Duodenal mucosa (tissue), 2 donors: ENCODE measurements around the gene PIK3C2G.

Source experiments
- H3K27ac ChIP-seq: one replicate; pipeline ENCODE4 v1.7.0; 2013; ENCODE audit warnings: low read depth, low read length
- H3K27me3 ChIP-seq, 2 donors: one replicate each; pipeline ENCODE4 v1.7.0; 2013; ENCODE audit warnings: low read length in 2 of 2, control low read depth in 1 of 2; ENCODE audit not compliant: insufficient read depth in 2 of 2, control insufficient read depth in 1 of 2
- H3K36me3 ChIP-seq, 2 donors: one replicate each; pipeline ENCODE4 v1.7.0; 2013; ENCODE audit warnings: low read length in 2 of 2, control low read depth in 1 of 2; ENCODE audit not compliant: insufficient read depth in 2 of 2, control insufficient read depth in 1 of 2
- H3K4me1 ChIP-seq, 2 donors: one replicate each; pipeline ENCODE4 v1.7.0; 2013; ENCODE audit warnings: low read length in 2 of 2, control low read depth in 1 of 2; ENCODE audit not compliant: insufficient read depth in 2 of 2, control insufficient read depth in 1 of 2
- H3K4me3 ChIP-seq, 2 donors: one replicate each; pipeline ENCODE4 v1.7.0; 2013; ENCODE audit warnings: low read length in 2 of 2, low read depth in 1 of 2
- H3K9ac ChIP-seq, 2 donors: one replicate each; pipeline ENCODE4 v1.7.0; 2013; ENCODE audit warnings: low read length in 2 of 2, low read depth in 1 of 2
- H3K9me3 ChIP-seq, 2 donors: one replicate each; pipeline ENCODE4 v1.7.0; 2013; ENCODE audit warnings: low read length in 2 of 2, control low read depth in 1 of 2; ENCODE audit not compliant: control insufficient read depth in 1 of 2

The PIK3C2G gene

DNA sequence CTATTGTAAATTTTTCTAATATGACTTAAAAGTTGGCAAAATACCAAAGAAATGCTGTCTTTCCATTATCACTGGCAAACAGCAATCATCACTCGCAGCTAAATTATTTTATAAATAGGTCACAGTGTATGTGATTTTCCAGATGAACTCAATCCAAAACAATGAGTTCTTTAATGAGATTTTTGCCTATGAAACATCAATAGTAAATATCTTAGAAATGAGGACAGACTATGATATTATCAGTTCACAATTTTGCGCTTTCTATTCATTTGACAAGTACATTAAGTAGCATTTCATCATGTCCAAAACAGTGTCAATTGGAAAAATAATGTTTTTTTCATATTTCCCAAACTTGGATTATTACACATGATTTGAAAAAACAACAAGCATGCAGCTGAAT, 65.7 kb downstream of the PIK3C2G start:
- no peaks in the 10 kb centered on the region for H3K9me3 ChIP-seq
- no peak overlapping the region for H3K4me3 ChIP-seq
- no peak overlapping the region for H3K9ac ChIP-seq
- no peaks in the 10 kb centered on the region for H3K27me3 ChIP-seq
- H3K27ac ChIP-seq = no peak overlapping the region
- no peaks in the 10 kb centered on the region for H3K4me1 ChIP-seq
- no peaks in the 10 kb centered on the region for H3K36me3 ChIP-seq

DNA sequence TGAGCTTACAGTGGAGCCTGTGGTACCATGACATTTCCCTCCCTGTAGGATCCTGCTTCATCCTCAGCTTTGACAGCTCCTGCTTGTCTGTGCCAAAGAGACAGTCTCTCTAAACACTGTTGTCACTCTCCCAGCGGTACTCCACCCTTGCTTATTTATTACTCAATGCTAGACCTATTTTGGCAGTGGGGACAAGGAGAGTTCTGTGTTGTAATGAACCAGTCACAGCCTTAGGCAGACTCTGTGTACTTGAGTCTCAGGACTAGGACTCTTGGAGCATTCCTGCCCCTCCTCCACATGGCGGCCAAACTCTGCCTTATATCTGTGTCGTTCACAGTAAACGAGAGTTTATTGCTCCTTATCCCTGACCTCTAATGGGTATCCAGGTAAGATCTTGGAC, 70.9 kb downstream of the PIK3C2G start:
- Histone ChIP-seq H3K9ac (no peak overlapping the region), H3K4me3 (no peak overlapping the region), H3K27me3 (no peaks in the 10 kb centered on the region), H3K27ac (no peak overlapping the region), H3K4me1 (peaks cover 0 to 5% of the 10 kb centered on the region in 2 donors), H3K36me3 (no peaks in the 10 kb centered on the region), H3K9me3 (no peaks in the 10 kb centered on the region)

GRCh38 chr12:18339633-18340032, 78.3 kb downstream of the PIK3C2G start:
- Histone ChIP-seq H3K27me3 (no peaks in the 10 kb centered on the region), H3K9ac (no peak overlapping the region), H3K4me1 (peaks cover 0 to 7% of the 10 kb centered on the region in 2 donors), H3K36me3 (no peaks in the 10 kb centered on the region), H3K27ac (no peak overlapping the region), H3K4me3 (no peak overlapping the region), H3K9me3 (no peaks in the 10 kb centered on the region)

GRCh38 chr12:18340186-18340585, 78.9 kb downstream of the PIK3C2G start:
- peaks cover 0 to 8% of the 10 kb centered on the region in 2 donors for H3K4me1 ChIP-seq
- no peak overlapping the region for H3K27ac ChIP-seq
- H3K4me3 ChIP-seq = no peak overlapping the region
- H3K27me3 ChIP-seq = no peaks in the 10 kb centered on the region
- H3K36me3 ChIP-seq = no peaks in the 10 kb centered on the region
- H3K9me3 ChIP-seq = no peaks in the 10 kb centered on the region
- no peak overlapping the region for H3K9ac ChIP-seq

DNA sequence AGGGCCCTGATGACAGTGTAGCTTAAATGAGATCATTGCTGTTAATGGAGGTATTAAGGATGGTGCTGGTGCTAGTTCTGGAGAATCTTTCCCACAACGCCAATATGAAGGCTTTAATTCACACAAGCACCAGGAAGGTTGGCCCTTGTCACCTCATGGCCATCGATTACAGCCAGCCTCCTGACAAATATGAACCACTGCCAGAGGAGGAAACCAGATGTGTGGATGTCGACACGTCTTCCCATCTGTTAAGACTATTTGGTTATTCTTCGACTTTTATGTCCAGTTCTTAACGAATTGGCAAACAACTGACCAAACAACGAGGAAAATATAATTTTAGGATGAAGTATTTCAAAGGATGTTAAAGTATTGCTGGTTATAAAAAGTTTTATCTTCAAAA, 79.5 kb downstream of the PIK3C2G start:
- no peaks in the 10 kb centered on the region for H3K9me3 ChIP-seq
- no peak overlapping the region for H3K27ac ChIP-seq
- H3K4me1 ChIP-seq = peaks cover 0 to 8% of the 10 kb centered on the region in 2 donors
- no peaks in the 10 kb centered on the region for H3K27me3 ChIP-seq
- H3K4me3 ChIP-seq = no peak overlapping the region
- no peak overlapping the region for H3K9ac ChIP-seq
- H3K36me3 ChIP-seq = no peaks in the 10 kb centered on the region

DNA sequence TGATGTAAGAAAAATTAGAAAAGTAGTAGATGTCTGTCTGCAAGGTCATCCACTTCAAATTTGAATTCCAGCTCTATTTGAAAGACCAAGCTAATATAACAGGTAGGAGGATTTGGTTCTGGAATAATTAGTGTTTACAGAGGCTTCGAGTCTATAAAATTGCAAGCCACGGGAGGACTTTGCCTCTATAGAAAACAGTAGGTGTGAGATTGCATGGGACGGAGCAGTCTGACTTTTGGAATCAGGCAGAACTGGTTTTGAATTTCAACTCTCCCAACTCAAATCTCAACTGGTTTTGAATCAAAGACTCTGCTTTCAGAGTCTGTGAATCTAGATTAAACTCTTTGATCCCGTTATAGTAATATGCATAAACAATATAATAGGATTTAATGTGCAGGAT, 82.4 kb downstream of the PIK3C2G start:
- Histone ChIP-seq H3K27me3 (no peaks in the 10 kb centered on the region), H3K4me1 (peaks cover 0 to 8% of the 10 kb centered on the region in 2 donors), H3K9me3 (no peaks in the 10 kb centered on the region), H3K27ac (no peak overlapping the region), H3K9ac (no peak overlapping the region), H3K36me3 (no peaks in the 10 kb centered on the region), H3K4me3 (no peak overlapping the region)

GRCh38 chr12:18345021-18345735, 83.9 kb downstream of the PIK3C2G start:
- no peaks in the 10 kb centered on the region for H3K27me3 ChIP-seq
- no peaks in the 10 kb centered on the region for H3K9me3 ChIP-seq
- H3K36me3 ChIP-seq = no peaks in the 10 kb centered on the region
- H3K27ac ChIP-seq = no peak overlapping the region
- H3K4me3 ChIP-seq = no peak overlapping the region
- peaks cover 0 to 8% of the 10 kb centered on the region in 2 donors for H3K4me1 ChIP-seq
- H3K9ac ChIP-seq = no peak overlapping the region

- no peak overlapping the region for H3K27ac ChIP-seq
- H3K27me3 ChIP-seq = no peaks in the 10 kb centered on the region
- no peaks in the 10 kb centered on the region for H3K4me1 ChIP-seq
- H3K36me3 ChIP-seq = no peaks in the 10 kb centered on the region
- H3K4me3 ChIP-seq = no peak overlapping the region
- no peak overlapping the region for H3K9ac ChIP-seq
- no peaks in the 10 kb centered on the region for H3K9me3 ChIP-seq
Measured at GRCh38 chr12:18352312-18352711, 91.0 kb downstream of the PIK3C2G start.

- no peaks in the 10 kb centered on the region for H3K9me3 ChIP-seq
- H3K36me3 ChIP-seq = no peaks in the 10 kb centered on the region
- H3K27ac ChIP-seq = no peak overlapping the region
- H3K4me1 ChIP-seq = no peaks in the 10 kb centered on the region
- no peaks in the 10 kb centered on the region for H3K27me3 ChIP-seq
- no peak overlapping the region for H3K9ac ChIP-seq
- no peak overlapping the region for H3K4me3 ChIP-seq
Measured at GRCh38 chr12:18355429-18355828, 94.1 kb downstream of the PIK3C2G start.

DNA sequence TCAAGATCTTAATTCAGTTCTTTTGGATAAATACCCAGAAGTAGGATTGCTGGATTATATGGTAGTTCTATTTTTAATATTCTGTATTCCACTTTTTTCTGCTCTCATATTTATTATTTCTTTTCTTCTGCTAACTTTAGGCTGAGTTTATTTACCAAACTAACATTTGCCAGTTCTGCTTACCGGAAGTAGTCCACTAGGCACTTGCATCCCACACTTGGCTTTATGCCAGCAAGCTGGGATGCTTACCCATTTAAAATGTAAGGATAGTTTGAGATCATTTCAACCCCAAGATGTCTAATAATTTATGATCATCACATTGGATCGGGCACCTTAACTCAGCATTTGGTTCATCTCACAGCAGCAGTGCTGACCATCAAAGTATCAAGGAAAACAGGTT, 96.8 kb downstream of the PIK3C2G start:
- no peaks in the 10 kb centered on the region for H3K36me3 ChIP-seq
- H3K4me3 ChIP-seq = no peak overlapping the region
- H3K27me3 ChIP-seq = no peaks in the 10 kb centered on the region
- no peak overlapping the region for H3K27ac ChIP-seq
- no peak overlapping the region for H3K9ac ChIP-seq
- no peaks in the 10 kb centered on the region for H3K4me1 ChIP-seq
- no peaks in the 10 kb centered on the region for H3K9me3 ChIP-seq
